Measurements from ENCODE around the gene LAIR1. TPM values are rescaled to one million over a fixed set of nuclear protein-coding genes. Genes with fewer than 3 reads are reported as not detected.

LAIR1 gene
- total and polyA plus RNA-seq, 11 donors, result 2.9 to 102 (median 5.3) TPM

DNA sequence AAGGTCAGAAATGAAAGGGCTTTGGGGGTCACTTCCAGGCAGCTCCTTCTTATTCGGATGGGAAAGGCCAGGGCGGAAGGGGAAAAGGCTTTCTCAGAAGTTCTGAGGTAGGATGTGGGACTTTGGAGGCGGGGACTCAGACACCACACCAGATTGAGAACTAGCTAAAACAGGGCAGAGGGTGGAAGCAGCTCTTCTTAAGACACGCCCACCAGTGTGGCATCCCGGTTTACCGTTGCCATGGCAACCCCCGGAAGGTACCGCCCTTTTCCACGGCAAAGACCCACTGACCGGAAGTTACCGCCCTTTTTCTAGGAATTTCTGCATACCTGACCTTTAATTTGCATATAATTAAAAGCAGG lies 48.0 kb downstream of the LAIR1 start:
- peak overlapping the region in 1 of 12 donors; percentile 20 for H3K27ac ChIP-seq
- no peaks in the 10 kb centered on the region for H3K36me3 ChIP-seq
- H3K4me1 ChIP-seq, result peaks cover 0 to 32% (median 0%) of the 10 kb centered on the region in 12 donors
- DNase-seq, result no peak
- intact Hi-C loops (cut with DNase I), result no loop called here
- ATAC-seq, result peak in 2 of 4 donors; percentile 55 to 56
- H3K4me3 ChIP-seq, result no peak overlapping the region
- peaks cover 0 to 35% (median 0%) of the 10 kb centered on the region in 9 donors for H3K27me3 ChIP-seq
- 42 to 50% (median 45%) methylated on average over 11 of the region's 11 CpGs for WGBS, 4 donors
- TF ChIP-seq, protein P1, sequence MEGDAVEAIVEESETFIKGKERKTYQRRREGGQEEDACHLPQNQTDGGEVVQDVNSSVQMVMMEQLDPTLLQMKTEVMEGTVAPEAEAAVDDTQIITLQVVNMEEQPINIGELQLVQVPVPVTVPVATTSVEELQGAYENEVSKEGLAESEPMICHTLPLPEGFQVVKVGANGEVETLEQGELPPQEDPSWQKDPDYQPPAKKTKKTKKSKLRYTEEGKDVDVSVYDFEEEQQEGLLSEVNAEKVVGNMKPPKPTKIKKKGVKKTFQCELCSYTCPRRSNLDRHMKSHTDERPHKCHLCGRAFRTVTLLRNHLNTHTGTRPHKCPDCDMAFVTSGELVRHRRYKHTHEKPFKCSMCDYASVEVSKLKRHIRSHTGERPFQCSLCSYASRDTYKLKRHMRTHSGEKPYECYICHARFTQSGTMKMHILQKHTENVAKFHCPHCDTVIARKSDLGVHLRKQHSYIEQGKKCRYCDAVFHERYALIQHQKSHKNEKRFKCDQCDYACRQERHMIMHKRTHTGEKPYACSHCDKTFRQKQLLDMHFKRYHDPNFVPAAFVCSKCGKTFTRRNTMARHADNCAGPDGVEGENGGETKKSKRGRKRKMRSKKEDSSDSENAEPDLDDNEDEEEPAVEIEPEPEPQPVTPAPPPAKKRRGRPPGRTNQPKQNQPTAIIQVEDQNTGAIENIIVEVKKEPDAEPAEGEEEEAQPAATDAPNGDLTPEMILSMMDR (IDR thresholded peaks at IDR 0.05), result no peak
- no peak for TF ChIP-seq POLR2A (IDR thresholded peaks at IDR 0.05)
- no peaks in the 10 kb centered on the region for H3K9me3 ChIP-seq

GRCh38 chr19:54315956-54316355 lies 48.8 kb downstream of the LAIR1 start:
- H3K27ac ChIP-seq, result peak overlapping the region in 1 of 12 donors; percentile 20
- peaks cover 0 to 41% (median 0%) of the 10 kb centered on the region in 9 donors for H3K27me3 ChIP-seq
- ATAC-seq (no peak), DNase-seq (no peak)
- H3K36me3 ChIP-seq, result no peaks in the 10 kb centered on the region
- H3K4me3 ChIP-seq, result no peak overlapping the region
- intact Hi-C loops (cut with DNase I), result no loop called here
- peaks cover 0 to 33% (median 0%) of the 10 kb centered on the region in 12 donors for H3K4me1 ChIP-seq
- whole genome bisulfite sequencing, 4 donors, result 72 to 84% (median 77%) methylated on average over 9 to 10 of the region's 10 CpGs
- H3K9me3 ChIP-seq, result no peaks in the 10 kb centered on the region
- TF ChIP-seq, protein P1 (IDR thresholded peaks at IDR 0.05), result no peak
- no peak for TF ChIP-seq POLR2A (IDR thresholded peaks at IDR 0.05)

DNA sequence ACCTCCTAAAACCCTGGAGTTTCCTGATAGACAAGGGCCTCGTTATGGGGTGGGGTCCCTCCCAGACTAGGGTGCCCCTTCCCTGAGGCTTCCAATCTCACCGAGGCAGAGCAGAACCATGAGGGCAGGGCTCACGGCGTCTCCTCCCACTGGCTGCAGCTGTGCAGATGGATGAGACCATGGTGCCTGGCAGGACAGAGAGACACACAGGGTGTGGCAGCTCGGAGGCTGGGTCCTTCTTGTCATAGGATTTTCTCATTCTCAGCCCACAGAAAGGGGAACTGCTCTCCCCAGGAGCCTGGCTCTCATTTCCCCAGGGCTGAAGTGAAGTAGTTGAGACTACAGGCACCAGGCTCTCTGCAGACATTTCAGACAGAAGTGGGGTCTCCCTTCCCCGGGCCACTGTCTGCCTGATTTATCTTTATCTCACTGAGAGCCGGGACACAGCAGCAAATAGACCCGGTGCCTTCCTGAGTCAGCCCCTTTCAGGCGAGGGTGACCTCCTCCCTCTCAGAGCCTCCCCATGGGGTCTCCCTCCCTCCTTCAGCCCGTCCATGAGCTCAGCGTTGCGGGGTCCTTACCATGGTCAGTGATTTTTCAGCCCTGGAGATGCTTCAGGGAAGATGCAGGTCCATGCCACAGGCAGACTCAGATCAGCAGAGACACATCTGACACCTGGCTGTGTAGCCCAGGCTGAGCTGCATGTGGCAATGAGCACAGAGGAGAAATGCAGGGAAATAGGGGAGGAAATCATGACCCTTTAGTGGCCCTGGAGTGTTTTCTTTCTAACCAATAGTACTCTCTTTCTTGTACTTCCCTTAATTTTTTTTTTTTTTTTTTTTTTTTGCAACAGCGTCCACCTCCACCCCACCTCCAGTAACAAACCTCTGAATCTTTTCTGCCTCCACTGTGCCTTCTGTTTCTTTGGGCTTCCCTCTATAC lies 52.0 kb downstream of the LAIR1 start, which contains the start of gene LILRA5:
Gene LILRA5, minus strand, starts transcription at position 731 of the 942 bp plus-strand sequence. Its CDS starts 147 bp downstream, at position 584.
- Histone ChIP-seq H3K4me1 (peaks cover 0 to 19% (median 0%) of the 10 kb centered on the region in 12 donors), H3K36me3 (no peaks in the 10 kb centered on the region), H3K4me3 (peak within 1 kb of the TSS in 1 of 12 donors; percentile 46), H3K27ac (peak within 1 kb of the TSS in 1 of 12 donors; percentile 81), H3K27me3 (peaks cover 0 to 34% (median 0%) of the 10 kb centered on the region in 9 donors), H3K9me3 (no peaks in the 10 kb centered on the region)
- ATAC-seq, result peak in 3 of 4 donors; percentile 42 to 88 (median 81)
- TF ChIP-seq, protein P1 (IDR thresholded peaks at IDR 0.05), result no peak
- TF ChIP-seq POLR2A (IDR thresholded peaks at IDR 0.05), result no peak
- 52 to 56% (median 54%) methylated on average over 12 to 13 of the region's 13 CpGs for WGBS, 4 donors
- peak in 3 of 5 donors; percentile 37 to 61 (median 58) for DNase-seq
- intact Hi-C loops (cut with DNase I), result no loop called here

DNA sequence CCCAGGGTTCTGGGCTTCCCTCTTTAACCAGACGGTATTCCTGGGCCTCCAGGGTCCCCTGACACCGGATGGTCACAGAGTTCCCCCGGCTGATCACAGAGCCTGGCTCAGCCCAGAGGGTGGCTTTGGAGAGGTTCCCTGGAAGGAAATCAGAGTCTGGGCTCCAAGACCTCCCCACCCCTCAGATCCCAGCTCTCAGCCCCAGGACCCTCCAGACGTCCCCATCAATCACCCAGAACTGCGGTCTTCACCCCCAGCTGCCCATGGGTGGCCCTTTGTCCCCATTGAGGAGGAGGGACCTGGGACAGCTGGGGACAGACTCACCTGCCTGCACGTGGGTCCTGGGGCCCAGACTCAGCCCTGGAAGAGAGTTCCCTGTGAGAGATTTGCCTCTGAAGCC lies 52.7 kb downstream of the LAIR1 start:
- H3K27me3 ChIP-seq, result peaks cover 0 to 29% (median 0%) of the 10 kb centered on the region in 9 donors
- WGBS, 4 donors, result 52 to 69% (median 56%) methylated on average over 5 to 6 of the region's 6 CpGs
- DNase-seq, result no peak
- H3K27ac ChIP-seq, result peak overlapping the region in 1 of 12 donors; percentile 81
- H3K4me3 ChIP-seq, result peak overlapping the region in 1 of 12 donors; percentile 46
- no peaks in the 10 kb centered on the region for H3K36me3 ChIP-seq
- TF ChIP-seq, protein P1 (IDR thresholded peaks at IDR 0.05), result no peak
- no peak for TF ChIP-seq POLR2A (IDR thresholded peaks at IDR 0.05)
- H3K4me1 ChIP-seq, result peaks cover 0 to 22% (median 0%) of the 10 kb centered on the region in 12 donors
- intact Hi-C loops (cut with DNase I), result no loop called here
- ATAC-seq, result no peak
- no peaks in the 10 kb centered on the region for H3K9me3 ChIP-seq
